GM19372 (cell line): ENCODE data around the gene RBBP6.
"Not testable (repeated sequence)": the region's sequence is repeated elsewhere in the genome, so short reads cannot be mapped to it uniquely, and the experiment has no call there.

Source experiments
- ATAC-seq: cut with Tn5 transposase; IDR thresholded peaks from one replicate; pipeline ENCODE4 v1.9.1; 2021; ENCODE audit warnings: mild to moderate bottlenecking, low read depth, moderate library complexity; ENCODE audit not compliant: unreplicated experiment

The RBBP6 gene

DNA sequence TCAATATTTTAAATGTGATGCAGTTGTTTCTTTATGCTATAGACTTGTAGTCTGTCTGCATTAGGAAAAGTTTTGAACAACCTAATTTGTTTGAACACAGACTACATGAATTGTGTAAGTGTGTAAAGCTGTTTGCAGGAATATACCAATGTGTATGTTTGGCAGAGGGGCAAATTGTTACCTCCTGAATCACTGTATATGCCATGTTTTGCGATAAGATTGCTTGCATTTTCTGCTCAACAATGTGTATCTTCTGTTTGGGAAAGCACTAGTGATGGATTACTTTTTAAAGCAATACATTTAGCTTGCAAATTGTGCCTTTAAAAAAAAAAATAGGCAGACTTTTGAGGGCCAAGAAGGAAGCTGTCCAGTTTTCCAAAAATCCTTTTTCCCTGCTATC is 14.6 kb downstream of the RBBP6 start:
- no peak for ATAC-seq

DNA sequence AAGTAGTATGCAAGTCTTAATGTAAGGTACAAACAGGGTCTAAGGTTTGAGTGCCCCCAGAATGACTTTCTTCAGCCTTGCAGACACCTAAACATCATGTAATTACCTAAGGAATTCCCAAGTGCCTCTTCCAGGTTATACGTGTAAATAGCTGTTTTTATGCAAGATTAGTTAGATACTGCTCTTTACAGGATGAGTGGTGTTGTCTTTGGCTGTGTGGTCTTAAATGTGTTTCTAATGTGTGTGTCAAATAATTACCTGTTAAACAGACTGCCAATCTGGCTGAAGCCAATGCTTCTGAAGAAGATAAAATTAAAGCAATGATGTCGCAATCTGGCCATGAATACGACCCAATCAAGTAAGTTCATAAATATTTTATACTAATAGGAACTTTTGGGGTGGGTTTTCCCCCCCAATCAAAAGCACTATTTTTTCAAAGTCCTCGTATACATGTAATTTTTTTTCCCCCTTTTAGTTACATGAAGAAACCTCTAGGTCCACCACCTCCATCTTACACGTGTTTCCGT is 16.0 kb downstream of the RBBP6 start:
- no peak for ATAC-seq

DNA sequence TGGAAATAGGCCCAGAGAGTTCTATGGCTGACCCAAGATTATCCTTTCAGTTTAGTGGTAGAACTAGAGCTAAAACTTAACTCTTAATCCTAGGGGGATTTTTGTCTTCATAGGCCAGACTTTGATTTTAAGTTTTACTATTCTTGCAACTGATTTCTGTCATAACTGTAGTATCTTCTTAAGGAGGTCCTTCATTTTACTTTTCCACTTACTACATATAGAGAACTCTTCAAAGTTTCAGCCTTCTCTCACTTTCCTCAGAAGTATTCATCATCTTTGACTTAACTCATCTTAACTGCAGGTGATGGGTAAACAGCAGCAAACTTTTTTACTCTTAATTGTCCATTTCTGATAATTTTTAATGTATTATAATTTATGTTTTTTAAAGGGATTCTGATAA is 23.4 kb downstream of the RBBP6 start:
- no peak for ATAC-seq

DNA sequence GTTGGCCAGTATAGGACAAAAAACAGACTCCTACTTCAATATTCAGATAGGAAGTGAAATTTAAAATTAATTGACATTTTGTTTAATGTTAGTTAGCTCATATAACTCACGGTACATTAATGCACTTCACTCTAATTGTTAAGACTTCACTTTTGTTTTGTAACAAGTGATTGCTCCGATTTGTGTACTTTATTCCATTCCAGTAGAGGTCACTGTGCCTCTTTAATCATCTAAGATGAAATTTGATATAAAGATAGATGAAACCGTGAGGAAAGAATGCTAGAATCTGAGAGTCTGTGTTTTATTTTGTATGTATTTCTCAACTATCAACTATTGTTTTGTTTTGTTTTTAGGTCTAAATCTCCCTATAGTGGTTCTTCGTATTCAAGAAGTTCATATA is 29.0 kb downstream of the RBBP6 start:
- no peak for ATAC-seq

DNA sequence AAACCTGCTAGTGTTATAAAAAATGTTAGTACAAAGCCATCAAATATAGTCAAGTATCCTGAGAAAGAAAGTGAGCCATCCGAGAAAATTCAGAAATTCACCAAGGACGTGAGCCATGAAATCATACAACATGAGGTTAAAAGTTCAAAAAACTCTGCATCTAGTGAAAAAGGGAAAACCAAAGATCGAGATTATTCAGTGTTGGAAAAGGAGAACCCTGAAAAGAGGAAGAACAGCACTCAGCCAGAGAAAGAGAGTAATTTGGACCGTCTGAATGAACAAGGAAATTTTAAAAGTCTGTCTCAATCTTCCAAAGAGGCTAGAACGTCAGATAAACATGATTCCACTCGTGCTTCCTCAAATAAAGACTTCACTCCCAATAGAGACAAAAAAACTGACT is 31.7 kb downstream of the RBBP6 start:
- no peak for ATAC-seq

DNA sequence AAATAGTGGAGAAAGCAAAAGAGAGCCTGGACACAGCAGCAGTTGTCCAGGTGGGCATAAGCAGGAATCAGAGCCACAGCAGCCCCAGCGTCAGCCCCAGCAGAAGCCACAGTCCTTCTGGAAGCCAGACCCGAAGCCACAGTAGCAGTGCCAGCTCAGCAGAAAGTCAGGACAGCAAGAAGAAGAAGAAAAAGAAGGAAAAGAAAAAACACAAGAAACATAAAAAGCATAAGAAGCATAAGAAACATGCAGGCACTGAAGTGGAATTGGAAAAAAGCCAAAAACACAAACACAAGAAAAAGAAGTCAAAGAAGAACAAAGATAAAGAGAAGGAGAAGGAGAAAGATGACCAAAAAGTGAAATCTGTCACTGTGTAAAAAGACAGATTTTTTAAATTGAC is 32.7 kb downstream of the RBBP6 start:
- no peak for ATAC-seq

DNA sequence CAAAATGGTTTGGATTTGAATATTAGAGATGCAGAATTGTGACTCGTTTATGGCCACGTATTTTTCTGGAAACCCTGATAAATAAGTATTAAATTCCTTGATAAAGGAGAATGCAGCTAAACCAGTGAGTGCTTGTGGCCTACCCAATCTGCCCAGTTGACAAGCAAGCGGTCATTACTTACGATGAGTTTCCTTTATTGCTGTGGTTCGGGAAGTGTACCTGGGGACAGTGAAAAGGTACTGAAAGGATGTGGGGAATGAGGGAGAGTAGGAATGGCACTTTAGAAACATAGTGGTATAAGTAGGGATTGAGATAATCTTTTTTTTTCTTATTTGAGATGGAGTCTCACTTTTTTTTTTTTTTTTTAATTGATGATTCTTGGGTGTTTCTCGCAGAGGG is 33.8 kb downstream of the RBBP6 start:
- ATAC-seq: no peak

DNA sequence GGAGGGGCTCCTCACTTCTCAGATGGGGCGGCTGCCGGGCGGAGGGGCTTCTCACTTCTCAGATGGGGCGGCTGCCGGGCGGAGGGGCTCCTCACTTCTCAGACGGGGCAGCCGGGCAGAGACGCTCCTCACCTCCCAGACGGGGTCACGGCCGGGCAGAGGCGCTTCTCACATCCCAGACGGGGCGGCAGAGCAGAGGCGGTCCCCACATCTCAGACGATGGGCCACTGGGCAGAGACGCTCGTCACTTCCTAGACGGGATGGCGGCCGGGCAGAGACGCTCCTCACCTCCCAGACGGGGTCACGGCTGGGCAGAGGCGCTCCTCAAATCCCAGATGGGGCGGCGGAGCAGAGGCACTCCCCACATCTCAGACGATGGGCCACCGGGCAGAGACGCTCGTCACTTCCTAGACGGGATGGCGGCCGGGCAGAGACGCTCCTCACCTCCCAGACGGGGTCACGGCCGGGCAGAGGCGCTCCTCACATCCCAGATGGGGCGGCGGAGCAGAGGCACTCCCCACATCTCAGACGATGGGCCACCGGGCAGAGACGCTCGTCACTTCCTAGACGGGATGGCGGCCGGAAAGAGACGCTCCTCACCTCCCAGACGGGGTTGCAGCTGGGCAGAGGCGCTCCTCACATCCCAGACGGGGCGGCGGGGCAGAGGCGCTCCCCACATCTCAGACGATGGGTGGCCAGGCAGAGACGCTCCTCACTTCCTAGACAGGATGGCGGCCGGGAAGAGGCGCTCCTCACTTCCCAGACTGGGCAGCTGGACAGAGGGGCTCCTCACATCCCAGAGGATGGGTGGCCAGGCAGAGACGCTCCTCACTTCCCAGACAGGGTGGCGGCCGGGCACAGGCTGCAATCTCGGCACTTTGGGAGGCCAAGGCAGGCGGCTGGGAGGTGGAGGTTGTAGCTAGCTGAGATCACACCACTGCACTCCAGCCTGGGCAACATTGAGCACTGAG is 35.4 kb downstream of the RBBP6 start:
- ATAC-seq: not testable (repeated sequence)

DNA sequence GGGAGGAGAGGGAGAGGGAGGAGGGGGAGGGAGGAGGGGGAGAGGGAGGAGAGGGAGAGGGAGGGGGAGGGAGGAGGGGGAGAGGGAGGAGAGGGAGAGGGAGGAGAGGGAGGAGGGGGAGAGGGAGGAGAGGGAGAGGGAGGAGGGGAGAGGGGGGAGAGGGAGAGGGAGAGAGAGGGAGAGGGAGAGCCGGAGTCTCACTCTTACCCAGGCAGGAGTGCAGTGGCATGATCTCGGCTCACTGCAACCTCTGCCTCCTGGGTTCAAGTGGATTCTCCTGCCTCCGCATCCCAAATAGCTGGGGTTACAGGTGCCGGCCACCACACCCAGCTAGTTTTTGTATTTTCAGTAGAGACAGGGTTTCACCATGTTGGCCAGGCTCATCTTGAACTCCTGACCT is 36.4 kb downstream of the RBBP6 start:
- not testable (repeated sequence) for ATAC-seq

DNA sequence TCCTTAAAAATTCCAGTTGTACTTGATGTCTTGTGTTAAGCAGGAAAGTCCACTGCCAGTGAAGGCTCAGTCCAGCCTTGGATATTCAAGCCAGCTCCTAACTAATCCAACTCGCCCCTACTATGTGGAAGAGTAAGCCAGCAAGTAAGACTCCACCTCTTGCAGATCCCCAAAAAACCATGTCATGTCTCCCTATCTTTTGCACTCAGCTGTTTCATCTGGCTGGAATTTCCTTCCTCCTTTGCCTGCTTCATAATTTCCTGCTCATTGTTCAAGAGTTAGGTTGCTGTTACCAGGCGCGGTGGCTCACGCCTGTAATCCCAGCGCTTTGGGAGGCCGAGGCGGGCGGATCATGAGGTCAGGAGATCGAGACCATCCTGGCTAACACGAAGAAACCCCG is 37.8 kb downstream of the RBBP6 start:
- ATAC-seq: no peak

DNA sequence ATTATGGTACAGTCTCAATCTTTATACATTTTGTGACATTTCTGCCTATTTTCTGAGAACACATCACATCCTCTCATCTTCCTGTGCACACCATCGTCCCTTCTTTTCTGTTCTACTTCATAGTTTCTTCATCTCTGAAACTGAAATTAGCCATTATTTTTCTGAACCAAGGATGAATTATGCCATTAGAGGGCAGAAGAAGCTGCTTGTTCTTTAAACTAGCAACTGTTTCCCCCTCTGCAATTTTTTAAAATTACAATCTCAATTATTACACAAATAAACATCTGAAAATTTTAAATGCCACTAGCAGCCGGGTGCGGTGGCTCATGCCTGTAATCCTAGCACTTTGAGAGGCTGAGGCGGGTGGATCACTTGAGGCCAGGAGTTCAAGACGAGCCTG is 41.3 kb downstream of the RBBP6 start:
- no peak for ATAC-seq

DNA sequence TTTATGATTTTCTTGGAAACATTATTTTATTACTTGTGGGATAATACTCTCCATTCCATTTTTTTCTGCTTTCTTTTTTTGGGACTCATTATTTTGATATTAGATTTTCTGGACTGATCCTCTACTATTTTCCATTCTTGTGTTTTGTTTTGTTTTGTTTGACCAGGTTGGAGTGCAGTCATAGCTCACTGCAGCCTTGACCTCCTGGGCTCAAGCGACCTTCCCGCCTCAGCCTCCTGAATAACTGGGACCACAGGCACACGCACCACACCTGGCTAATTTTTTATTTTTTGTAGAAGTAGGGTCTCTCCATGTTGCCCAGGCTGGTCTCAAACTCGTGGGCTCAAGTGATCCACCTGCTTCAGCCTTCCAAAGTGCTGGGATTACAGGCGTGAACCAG is 44.1 kb downstream of the RBBP6 start:
- no peak for ATAC-seq

DNA sequence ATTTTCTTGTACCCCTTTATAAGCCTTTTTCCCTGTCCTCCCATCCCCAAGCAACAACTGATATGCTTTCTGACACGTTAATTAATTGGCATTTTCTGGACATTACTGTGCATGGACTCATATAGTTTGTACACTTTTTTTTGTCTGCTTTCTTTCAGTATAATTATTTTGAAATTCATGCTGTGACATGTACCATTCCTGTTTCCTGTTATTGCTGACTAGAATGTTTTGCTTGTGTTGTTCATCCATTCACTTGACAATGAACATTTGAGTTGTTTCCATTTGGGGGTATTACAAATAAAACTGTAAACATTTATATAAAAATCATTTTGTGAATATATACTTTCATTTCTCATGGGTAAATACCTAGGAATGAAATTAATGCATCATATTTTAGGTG is 50.6 kb downstream of the RBBP6 start:
- no peak for ATAC-seq

DNA sequence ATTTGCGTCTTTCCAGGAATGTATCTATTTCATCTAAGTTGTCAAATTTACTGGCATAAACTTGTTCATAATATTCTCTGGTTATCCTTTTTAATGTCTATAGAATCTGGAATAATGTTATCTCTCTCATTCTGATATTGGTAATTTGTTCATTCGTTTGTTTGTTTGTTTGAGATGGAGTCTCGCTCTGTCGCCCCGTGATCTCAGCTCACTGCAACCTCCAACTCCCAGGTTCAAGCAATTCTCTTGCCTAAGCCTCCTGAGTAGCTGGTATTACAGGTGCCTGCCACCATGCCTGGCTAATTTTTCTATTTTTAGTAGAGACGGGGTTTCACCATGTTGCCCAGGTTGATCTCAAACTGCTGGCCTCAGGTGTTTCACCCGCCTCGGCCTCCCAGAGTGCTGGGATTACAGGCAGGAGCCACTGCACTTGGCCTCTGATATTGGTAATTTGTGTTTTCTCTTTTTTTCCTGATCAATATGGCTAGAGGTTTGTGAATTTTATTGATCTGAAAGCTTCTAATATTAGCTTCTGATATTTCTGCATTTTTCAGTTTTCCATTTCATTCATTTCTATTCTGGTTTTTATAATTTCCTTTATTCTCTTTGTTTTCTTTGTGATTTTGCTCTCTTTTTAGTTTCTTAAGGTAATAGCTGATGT is 59.5 kb downstream of the RBBP6 start:
- ATAC-seq: no peak

DNA sequence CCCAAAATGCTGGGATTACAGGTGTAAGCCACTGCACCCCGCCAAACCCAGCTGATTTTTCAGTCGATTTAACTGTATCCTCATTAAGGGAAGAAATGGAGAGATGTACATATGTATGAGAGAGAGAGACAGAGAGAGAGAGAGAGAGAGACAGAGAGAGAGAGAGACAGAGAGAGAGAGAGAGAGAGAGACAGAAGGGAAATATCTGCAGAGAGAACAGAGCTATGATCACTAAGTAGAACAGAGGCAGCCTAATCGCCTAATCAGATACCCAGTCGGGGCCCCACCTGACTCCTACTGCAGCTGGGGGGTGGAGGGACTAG is 70.0 kb downstream of the RBBP6 start:
- ATAC-seq: no peak

DNA sequence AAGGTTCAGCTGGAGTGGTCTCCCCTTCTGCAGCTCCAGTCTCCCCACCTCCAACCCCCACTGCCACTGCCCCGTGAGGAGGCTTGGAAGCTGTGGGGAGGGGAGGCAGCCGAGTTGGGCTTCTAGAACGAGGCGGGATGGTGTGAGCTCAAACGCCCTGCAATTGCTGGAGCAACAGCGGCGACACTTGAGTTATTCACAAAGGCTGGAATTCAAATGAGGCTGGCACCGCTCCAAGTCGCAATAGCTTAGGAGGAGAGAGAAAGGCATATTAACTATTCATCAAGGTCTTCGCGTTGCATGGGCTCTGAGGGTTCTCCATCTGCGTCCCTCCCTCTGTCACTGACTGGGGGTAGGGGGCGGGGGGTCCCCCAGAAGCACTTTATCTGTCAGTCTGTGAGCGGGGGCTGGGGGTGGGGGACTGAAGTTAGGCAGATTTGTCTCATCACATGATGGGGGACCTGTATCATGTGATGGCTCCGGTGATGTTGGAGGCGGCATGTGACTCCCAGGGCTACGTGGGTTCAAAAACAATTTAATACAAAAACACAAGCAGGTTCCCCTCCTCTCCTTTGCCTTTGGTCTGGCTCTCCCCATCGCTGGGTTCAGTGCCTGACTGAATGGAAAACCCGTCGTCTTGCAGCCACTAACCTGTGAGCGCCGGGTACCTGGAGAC is 70.5 kb downstream of the RBBP6 start:
- ATAC-seq: no peak

DNA sequence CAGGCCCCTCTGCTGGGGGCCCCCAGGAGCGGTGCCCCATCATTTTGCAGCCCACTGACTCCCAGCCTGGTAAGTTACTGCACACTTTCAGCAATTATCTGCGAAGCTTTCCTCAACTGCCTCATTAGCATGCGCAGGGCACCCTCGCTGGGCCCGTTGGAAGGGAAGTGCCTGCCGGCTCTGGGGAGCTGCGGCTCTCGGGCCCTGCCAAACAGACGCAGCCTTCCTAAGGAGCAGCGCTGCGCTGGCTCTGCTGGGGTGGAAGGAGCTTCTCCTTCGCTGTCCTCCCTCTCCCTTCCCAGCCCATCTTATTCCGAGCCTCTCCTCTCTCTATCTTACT is 71.0 kb downstream of the RBBP6 start:
- no peak for ATAC-seq

DNA sequence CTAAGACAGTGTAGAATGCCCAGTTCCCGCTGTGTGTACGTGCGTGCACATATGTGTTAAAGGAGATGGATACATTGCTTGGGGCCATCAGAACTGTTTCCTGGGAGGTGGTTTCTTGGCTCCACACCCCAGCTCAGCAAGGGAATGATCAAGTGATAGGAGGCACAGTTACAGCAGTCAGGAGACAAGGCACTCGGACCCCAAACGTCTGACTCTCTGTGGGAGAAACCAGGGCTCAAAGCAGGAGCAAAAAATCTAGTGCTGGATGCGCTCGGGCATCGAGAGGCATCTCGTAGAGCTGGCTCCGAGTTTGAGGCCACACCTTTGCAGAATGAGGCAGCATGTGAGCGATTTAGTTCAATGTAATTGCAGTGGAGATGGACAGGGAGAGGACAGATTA is 71.9 kb downstream of the RBBP6 start:
- no peak for ATAC-seq

DNA sequence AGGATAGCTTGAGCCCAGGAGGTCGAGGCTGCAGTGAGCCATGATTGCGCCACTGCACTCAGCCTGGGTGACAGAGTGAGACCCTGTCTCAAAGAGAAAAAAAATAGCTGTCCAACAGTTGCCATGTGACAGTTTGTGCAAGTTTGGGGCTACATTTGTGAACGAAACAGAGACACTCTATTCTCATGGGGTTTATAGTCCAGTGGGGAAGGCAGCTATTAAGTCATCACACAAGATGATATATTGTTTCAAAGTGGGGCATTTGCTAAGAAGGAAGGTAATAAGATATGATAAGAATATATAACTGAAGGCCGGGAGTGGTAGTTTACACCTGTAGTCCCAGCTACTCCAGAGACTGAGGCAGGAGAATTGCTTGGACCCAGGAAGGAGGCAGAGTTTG is 73.3 kb downstream of the RBBP6 start:
- ATAC-seq: no peak

DNA sequence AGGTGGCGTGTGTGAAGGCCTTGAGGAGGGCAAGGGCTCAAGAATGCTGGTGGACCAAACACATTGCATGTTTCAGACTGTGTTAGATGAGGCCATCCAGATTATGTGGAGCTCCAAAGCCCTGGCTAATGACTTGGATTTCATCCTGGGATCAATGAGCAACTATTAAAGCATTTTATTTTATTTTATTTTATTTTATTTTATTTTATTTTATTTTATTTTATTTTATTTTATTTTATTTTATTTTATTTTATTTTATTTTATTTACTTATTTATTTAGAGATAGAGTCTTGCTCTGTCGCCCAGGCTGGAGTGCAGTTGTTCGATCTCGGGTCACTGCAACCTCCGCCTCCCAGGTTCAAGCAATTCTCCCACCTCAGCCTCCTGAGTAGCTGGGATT is 73.9 kb downstream of the RBBP6 start:
- ATAC-seq: not testable (repeated sequence)

DNA sequence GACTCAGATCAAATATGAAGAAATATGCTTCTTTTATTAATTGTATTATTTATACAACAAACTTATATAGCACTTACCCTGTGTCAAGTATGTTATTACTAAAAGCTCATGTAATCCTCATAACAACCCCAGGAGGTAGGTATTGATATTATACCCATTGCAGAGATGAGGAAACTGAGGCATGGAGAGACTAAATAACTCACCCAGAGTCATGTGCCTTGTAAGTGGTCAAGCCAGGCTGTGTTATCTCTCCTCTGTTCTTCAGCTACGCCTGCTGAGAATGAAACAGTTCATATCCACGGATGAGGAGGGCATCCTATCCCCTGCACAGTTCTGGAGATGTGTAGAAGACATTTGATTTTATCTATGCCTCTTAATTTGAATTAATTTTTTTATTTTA is 78.1 kb downstream of the RBBP6 start:
- ATAC-seq: no peak
